K562 (cell line): ENCODE results near the gene P2RY8. TPM values are rescaled to one million over a fixed set of nuclear protein-coding genes. Genes with fewer than 3 reads are reported as not detected.
"Not testable (repeated sequence)": the region's sequence is repeated elsewhere in the genome, so short reads cannot be mapped to it uniquely, and the experiment has no call there.

Experiments
- ATAC-seq: fragments of 200-7000 bp; cut with Tn5 transposase; 3 replicates; pipeline ENCODE4 v1.9.1; 2020; ENCODE audit warnings: moderate library complexity
- BruUV-seq: library from RNA; stranded (reverse); fragments of 400-500 nt; replicated peaks from 2 replicates; lab custom pipeline; 2021; lab: Mats Ljungman, UMichigan
- CTCF ChIA-PET: fragments of 300-600 bp; formaldehyde crosslinking; extraction: SDS; loops from one replicate; lab custom pipeline; 2021; ENCODE audit warnings: low intra/inter-chr PET ratio; lab: Yijun Ruan, JAX
- POLR2A ChIA-PET: fragments of 300-600, 350-650 bp; sonication (Branson Sonifier 250); formaldehyde crosslinking; extraction: SDS; loops from one replicate; lab custom pipeline; 2021; ENCODE audit warnings: antibody characterized with exemption, inconsistent platforms; lab: Yijun Ruan, JAX
- DNase-seq, 4 experiments: peaks; one replicate each; pipeline versions ENCODE4 v3.0.0 to v3.0.0-alpha.2; 2011 to 2018; ENCODE audit warnings: low spot score in 3 of 4, mixed read lengths in 3 of 4; ENCODE audit errors: extremely low read depth in 1 of 4
- FAIRE-seq: peaks from 2 replicates; lab custom pipeline; 2011; peaks lifted over from hg19 to GRCh38; lab: Jason Lieb, UNC
- H2AFZ ChIP-seq: 2 replicates; pipeline ENCODE4 v1.6.0; 2011; ENCODE audit warnings: low read depth, low read length, control low read depth, inconsistent platforms
- H3K27ac ChIP-seq: fragments of 200-600 bp; 3 replicates; pipeline ENCODE4 v1.8.0; 2011; ENCODE audit warnings: low read depth, mild to moderate bottlenecking, control low read depth, inconsistent platforms, low read length, moderate library complexity, mixed read lengths; ENCODE audit errors: extremely low read depth
- H3K27me3 ChIP-seq, 2 experiments: fragments of 300-600 bp in 1 of 2; 2 replicates in 1 of 2; 3 replicates in 1 of 2; pipeline versions ENCODE4 v1.6.0 to v1.8.0; 2011; ENCODE audit warnings: inconsistent platforms in 2 of 2, low read length in 2 of 2, mild to moderate bottlenecking in 1 of 2, mixed read lengths in 1 of 2, moderate library complexity in 1 of 2; ENCODE audit not compliant: control insufficient read depth in 2 of 2, insufficient read depth in 2 of 2
- H3K36me3 ChIP-seq: fragments of 300-600 bp; 3 replicates; pipeline ENCODE4 v1.8.0; 2011; ENCODE audit warnings: mild to moderate bottlenecking, low read length, inconsistent platforms; ENCODE audit not compliant: control insufficient read depth, insufficient read depth
- H3K4me1 ChIP-seq, 2 experiments: fragments of 200-600 bp in 1 of 2; replicated peaks in 1 of 2; 2 replicates in 1 of 2; 3 replicates in 1 of 2; pipeline versions ENCODE4 v1.5.1 to v1.8.0; 2011; ENCODE audit warnings: inconsistent platforms in 2 of 2, low read length in 2 of 2, mild to moderate bottlenecking in 1 of 2, mixed read lengths in 1 of 2, moderate library complexity in 1 of 2; ENCODE audit not compliant: control insufficient read depth in 2 of 2, insufficient read depth in 2 of 2
- H3K4me2 ChIP-seq: 2 replicates; pipeline ENCODE4 v1.6.1; 2011; ENCODE audit warnings: low read length, control low read depth, inconsistent platforms, mixed read lengths; ENCODE audit not compliant: insufficient read depth
- H3K4me3 ChIP-seq: fragments of 200-600 bp; sonication (generic), shearing (Covaris generic); 2 replicates; pipeline ENCODE4 v1.5.1; 2016; ENCODE audit warnings: control low read depth, inconsistent platforms
- H3K79me2 ChIP-seq: fragments of 200-600 bp; 3 replicates; pipeline ENCODE4 v1.8.0; 2011; ENCODE audit warnings: low read length, inconsistent platforms; ENCODE audit not compliant: control insufficient read depth, insufficient read depth
- H3K9ac ChIP-seq, 2 experiments: 2 replicates each; pipeline versions ENCODE4 v1.6.0 to v1.6.1; 2011; ENCODE audit warnings: low read depth in 2 of 2, low read length in 2 of 2, control low read depth in 1 of 2, inconsistent platforms in 1 of 2, mild to moderate bottlenecking in 1 of 2, mixed read lengths in 1 of 2; ENCODE audit not compliant: insufficient read depth in 1 of 2
- H3K9me1 ChIP-seq: one replicate; pipeline ENCODE4 v1.6.0; 2011; ENCODE audit warnings: inconsistent platforms, mild to moderate bottlenecking, low read length, moderate library complexity; ENCODE audit not compliant: control insufficient read depth, insufficient read depth
- H3K9me3 ChIP-seq: replicated peaks from 2 replicates; pipeline ENCODE4 v1.5.1; 2011; ENCODE audit warnings: low read depth, low read length, inconsistent platforms; ENCODE audit not compliant: control insufficient read depth, insufficient read depth
- H4K20me1 ChIP-seq: replicated peaks from 2 replicates; pipeline ENCODE4 v1.6.1; 2011; ENCODE audit warnings: low read length, inconsistent platforms, mixed read lengths; ENCODE audit not compliant: control insufficient read depth, insufficient read depth
- ATF1 ChIP-seq, 2 experiments: fragments of 450-650 bp in 1 of 2; IDR thresholded peaks; 2 replicates each; pipeline ENCODE4 v1.6.1; 2016; ENCODE audit warnings: missing compliant biosample characterization in 1 of 2, missing genetic modification characterization in 1 of 2
- CEBPG ChIP-seq, 3 experiments: fragments of 200-800 bp in 1 of 3; sonication (Bioruptor generic) in 1 of 3; sonication (generic) in 1 of 3; formaldehyde crosslinking in 1 of 3; IDR thresholded peaks in 2 of 3; conservative IDR thresholded peaks in 1 of 3; 2 replicates each; pipeline versions ENCODE4 v1.6.1 to v1.8.0; 2016 to 2022; ENCODE audit warnings: missing compliant biosample characterization in 2 of 3, missing genetic modification characterization in 2 of 3, mild to moderate bottlenecking in 1 of 3, missing genetic modification reagents in 1 of 3
- RAD51 ChIP-seq: fragments of 450-650 bp; IDR thresholded peaks from 2 replicates; pipeline ENCODE4 v1.7.1; 2016; ENCODE audit warnings: low read depth, mild to moderate bottlenecking, borderline replicate concordance
- RBFOX2 ChIP-seq: fragments of 200-400 bp; formaldehyde crosslinking; IDR thresholded peaks from 2 replicates; pipeline ENCODE4 v1.6.1; 2017; ENCODE audit warnings: low read depth, mild to moderate bottlenecking, low read length, moderate library complexity
- RFX7 ChIP-seq: fragments of 250-450 bp; sonication (Bioruptor Pico); IDR thresholded peaks from 2 replicates; pipeline ENCODE4 v1.5.1; 2021; ENCODE audit warnings: mild to moderate bottlenecking
- SPI1 ChIP-seq: IDR thresholded peaks from 2 replicates; pipeline ENCODE4 v1.6.1; 2011; ENCODE audit warnings: low read depth, low read length, control low read depth, borderline replicate concordance
- ZBTB1 ChIP-seq: sonication (generic); formaldehyde crosslinking; IDR thresholded peaks from 2 replicates; pipeline ENCODE4 v1.8.1; 2023; ENCODE audit warnings: missing genetic modification reagents, low read depth, mild to moderate bottlenecking, borderline replicate concordance
- ZNF766 ChIP-seq: fragments of 200-800 bp; sonication (Bioruptor generic); conservative IDR thresholded peaks from 2 replicates; pipeline ENCODE4 v1.6.1; 2016; ENCODE audit warnings: missing genetic modification characterization, missing compliant biosample characterization
- WGBS: fragments of 100-300 bp; shearing (Covaris generic); methylation state at CpG from one replicate; pipeline ENCODE4 v1.1.6; 2016; ENCODE audit warnings: low coverage, mixed read lengths; ENCODE audit not compliant: insufficient coverage; ENCODE audit errors: missing lambda C conversion rate; 5-methylcytosine and 5-hydroxymethylcytosine counted together
- in situ Hi-C: fragments of 300-500 bp; cut with MboI; formaldehyde crosslinking; loops from 4 replicates; pipeline ENCODE4 v1.15.0; 2018; ENCODE audit warnings: inconsistent platforms, mixed read lengths
- intact Hi-C: fragments of 100-400 bp; cut with micrococcal nuclease; formaldehyde crosslinking; loops from 2 replicates; pipeline ENCODE4 v1.14.2; 2022
- polyA plus RNA-seq, 8 experiments: library from polyadenylated mRNA; depleted of rRNA in 4 of 8; stranded (reverse) in 5 of 8; unstranded in 3 of 8; fragments of >200 nt; fragmentation: Nextera tagmentation in 2 of 8; fragmentation: Illumina TruSeq in 1 of 8; extraction: Ambion mirVana in 2 of 8; extraction: Trizol in 1 of 8; gene quantifications; 2 replicates each; pipeline versions ENCODE4 v1.2.1 to v1.2.3, GENCODE V29; 2011 to 2014; ENCODE audit warnings: inconsistent platforms in 1 of 8, missing spikeins in 1 of 8
- total RNA-seq, 7 experiments: library from RNA; depleted of rRNA in 6 of 7; stranded (reverse); fragments of >200 nt in 6 of 7; fragmentation: Illumina TruSeq in 2 of 7; extraction: Trizol in 2 of 7; gene quantifications; 2 replicates each; pipeline versions ENCODE4 v1.2.1 to v1.2.3, GENCODE V29; 2011 to 2021; ENCODE audit warnings: low replicate concordance in 1 of 7
- TF ChIP-seq, protein P1 (sequence below): fragments of 450-650 bp; conservative IDR thresholded peaks from 2 replicates; pipeline ENCODE4 v1.6.1; 2016; ENCODE audit warnings: missing genetic modification characterization, low read depth, mild to moderate bottlenecking, control low read depth, missing compliant biosample characterization
- TF ChIP-seq, protein P2 (sequence below): fragments of 450-650 bp; formaldehyde crosslinking; conservative IDR thresholded peaks from 2 replicates; pipeline ENCODE4 v1.4.0; 2022; ENCODE audit warnings: mild to moderate bottlenecking, missing genetic modification characterization
- TF ChIP-seq, protein P3 (sequence below): sonication (generic); formaldehyde crosslinking; IDR thresholded peaks from 2 replicates; pipeline ENCODE4 v1.8.0; 2022; ENCODE audit warnings: mild to moderate bottlenecking, low read depth, missing genetic modification reagents

Gene P2RY8
- total and polyA plus RNA-seq, 9 of the 15 experiments (the other 6 are each of a cell fraction or from before 2014, with no cell fraction given): 0.04 to 0.69 (median 0.08) TPM; not detected in 3

DNA sequence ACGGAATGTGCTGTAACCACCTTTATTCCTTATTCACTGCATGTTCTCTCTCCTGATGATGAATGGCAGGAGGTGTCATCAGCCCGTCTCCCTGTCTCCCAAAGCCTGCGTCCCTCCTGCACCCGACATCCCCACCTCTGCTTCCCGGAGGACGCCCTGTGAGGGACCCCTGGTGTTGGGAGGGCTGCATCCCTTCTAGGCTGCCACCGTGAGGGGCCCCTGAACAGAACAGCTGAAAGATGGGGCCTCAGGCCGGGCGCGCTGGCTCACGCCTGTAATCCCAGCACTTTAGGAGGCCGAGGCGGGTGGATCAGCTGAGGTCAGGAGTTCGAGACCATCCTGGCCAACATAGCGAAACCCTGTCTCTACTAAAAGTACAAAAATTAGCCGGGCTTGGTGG lies 110.7 kb downstream of the P2RY8 start:
- 87% methylated on average over 10 of the region's 16 CpGs for WGBS
- intact Hi-C loops, H3K36me3 ChIP-seq, H3K9ac ChIP-seq, FAIRE-seq, POLR2A ChIA-PET, BruUV-seq, H3K9me1 ChIP-seq, H3K4me3 ChIP-seq, H3K4me2 ChIP-seq, ATAC-seq, H3K9me3 ChIP-seq, H3K27ac ChIP-seq, H3K79me2 ChIP-seq, H4K20me1 ChIP-seq, CTCF ChIA-PET, H3K4me1 ChIP-seq, H2AFZ ChIP-seq, H3K27me3 ChIP-seq, in situ Hi-C loops, DNase-seq: not testable (repeated sequence)

DNA sequence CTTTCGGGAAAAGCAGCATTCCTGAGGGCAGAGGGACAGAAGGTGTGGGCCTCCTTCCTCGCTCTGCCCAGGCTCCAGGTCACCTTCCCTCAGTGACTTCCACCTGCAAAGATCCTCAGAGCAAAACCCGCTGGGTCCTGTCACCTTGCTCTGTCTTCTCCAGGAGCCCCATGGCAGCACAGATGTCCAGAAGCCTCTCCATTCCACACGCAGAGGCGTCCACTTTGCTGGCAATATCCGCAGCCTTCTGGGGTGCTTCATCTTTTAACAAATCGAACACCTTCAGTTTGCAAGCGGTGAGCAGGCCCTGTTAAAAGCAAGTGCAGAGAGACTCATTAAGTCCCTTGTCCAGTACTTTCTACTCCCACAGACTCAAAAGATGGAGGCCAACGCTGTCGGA lies 111.6 kb downstream of the P2RY8 start:
- H4K20me1 ChIP-seq: no peaks in the 10 kb centered on the region
- peaks cover 0 to 4% of the 10 kb centered on the region in 2 experiments; a peak in 2 of 5 replicates for H3K4me1 ChIP-seq
- no peaks in the 10 kb centered on the region for H3K27me3 ChIP-seq
- no peak overlapping the region for H3K27ac ChIP-seq
- no peaks in the 10 kb centered on the region for H3K79me2 ChIP-seq
- intact Hi-C loops: no loop called here
- H3K4me2 ChIP-seq: no peak overlapping the region
- no peak overlapping the region for H2AFZ ChIP-seq
- no peak for ATAC-seq
- peaks cover 11% of the 10 kb centered on the region; the same call in 2 of the 3 replicates for H3K36me3 ChIP-seq
- no TSS peak for BruUV-seq
- CTCF ChIA-PET: no interaction called here
- H3K9ac ChIP-seq: no peak overlapping the region
- H3K9me3 ChIP-seq: no peaks in the 10 kb centered on the region; the same call in 1 of the 2 replicates
- 67% methylated on average over 8 of the region's 10 CpGs for WGBS
- FAIRE-seq: no peak
- no peaks in the 10 kb centered on the region for H3K9me1 ChIP-seq
- DNase-seq: no peak
- in situ Hi-C loops: no loop called here
- POLR2A ChIA-PET: no interaction called here
- no peak overlapping the region for H3K4me3 ChIP-seq
- TF ChIP-seq, protein P1, sequence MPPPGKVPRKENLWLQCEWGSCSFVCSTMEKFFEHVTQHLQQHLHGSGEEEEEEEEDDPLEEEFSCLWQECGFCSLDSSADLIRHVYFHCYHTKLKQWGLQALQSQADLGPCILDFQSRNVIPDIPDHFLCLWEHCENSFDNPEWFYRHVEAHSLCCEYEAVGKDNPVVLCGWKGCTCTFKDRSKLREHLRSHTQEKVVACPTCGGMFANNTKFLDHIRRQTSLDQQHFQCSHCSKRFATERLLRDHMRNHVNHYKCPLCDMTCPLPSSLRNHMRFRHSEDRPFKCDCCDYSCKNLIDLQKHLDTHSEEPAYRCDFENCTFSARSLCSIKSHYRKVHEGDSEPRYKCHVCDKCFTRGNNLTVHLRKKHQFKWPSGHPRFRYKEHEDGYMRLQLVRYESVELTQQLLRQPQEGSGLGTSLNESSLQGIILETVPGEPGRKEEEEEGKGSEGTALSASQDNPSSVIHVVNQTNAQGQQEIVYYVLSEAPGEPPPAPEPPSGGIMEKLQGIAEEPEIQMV (tag): no peak
- no peak for TF ChIP-seq ZNF766 (CRISPR knock-in tag)
- no peak for TF ChIP-seq ZBTB1 (CRISPR knock-in tag)
- TF ChIP-seq, protein P2, sequence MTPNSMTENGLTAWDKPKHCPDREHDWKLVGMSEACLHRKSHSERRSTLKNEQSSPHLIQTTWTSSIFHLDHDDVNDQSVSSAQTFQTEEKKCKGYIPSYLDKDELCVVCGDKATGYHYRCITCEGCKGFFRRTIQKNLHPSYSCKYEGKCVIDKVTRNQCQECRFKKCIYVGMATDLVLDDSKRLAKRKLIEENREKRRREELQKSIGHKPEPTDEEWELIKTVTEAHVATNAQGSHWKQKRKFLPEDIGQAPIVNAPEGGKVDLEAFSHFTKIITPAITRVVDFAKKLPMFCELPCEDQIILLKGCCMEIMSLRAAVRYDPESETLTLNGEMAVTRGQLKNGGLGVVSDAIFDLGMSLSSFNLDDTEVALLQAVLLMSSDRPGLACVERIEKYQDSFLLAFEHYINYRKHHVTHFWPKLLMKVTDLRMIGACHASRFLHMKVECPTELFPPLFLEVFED: no peak
- no peak for TF ChIP-seq ATF1 (CRISPR knock-in tag; IDR thresholded peaks at IDR 0.05)
- TF ChIP-seq ATF1 (tag; IDR thresholded peaks at IDR 0.05): no peak
- no peak for TF ChIP-seq RAD51
- no peak for TF ChIP-seq RBFOX2
- TF ChIP-seq, protein P3, sequence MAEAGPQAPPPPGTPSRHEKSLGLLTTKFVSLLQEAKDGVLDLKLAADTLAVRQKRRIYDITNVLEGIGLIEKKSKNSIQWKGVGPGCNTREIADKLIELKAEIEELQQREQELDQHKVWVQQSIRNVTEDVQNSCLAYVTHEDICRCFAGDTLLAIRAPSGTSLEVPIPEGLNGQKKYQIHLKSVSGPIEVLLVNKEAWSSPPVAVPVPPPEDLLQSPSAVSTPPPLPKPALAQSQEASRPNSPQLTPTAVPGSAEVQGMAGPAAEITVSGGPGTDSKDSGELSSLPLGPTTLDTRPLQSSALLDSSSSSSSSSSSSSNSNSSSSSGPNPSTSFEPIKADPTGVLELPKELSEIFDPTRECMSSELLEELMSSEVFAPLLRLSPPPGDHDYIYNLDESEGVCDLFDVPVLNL (CRISPR knock-in tag): no peak
- no peak for TF ChIP-seq RFX7 (CRISPR knock-in tag)
- no peak for TF ChIP-seq CEBPG (CRISPR knock-in tag; IDR thresholded peaks at IDR 0.05)
- TF ChIP-seq CEBPG (tag; conservative IDR thresholded peaks at IDR 0.05 in 1 of 2, IDR thresholded peaks at IDR 0.05 in 1 of 2): no peak
- no peak for TF ChIP-seq SPI1
